Endodermal cell (in vitro differentiated cells): ENCODE results near the gene LRRC45. TPM values are rescaled to one million over a fixed set of nuclear protein-coding genes. Genes with fewer than 3 reads are reported as not detected.
A peak's percentile ranks its signal among the peaks of the same experiment; 100 is the strongest.

Experiments used
- DNase-seq: peaks from one replicate; pipeline ENCODE4 v3.0.0-alpha.2; 2017
- H3K27ac ChIP-seq: 2 replicates; pipeline ENCODE4 v1.5.1; 2013; ENCODE audit warnings: mild to moderate bottlenecking, low read depth, low read length, moderate library complexity
- H3K27me3 ChIP-seq: 2 replicates; pipeline ENCODE4 v1.6.1; 2013; ENCODE audit warnings: mild to moderate bottlenecking, low read length, moderate library complexity; ENCODE audit not compliant: insufficient read depth, control insufficient read depth, poor library complexity, severe bottlenecking
- H3K36me3 ChIP-seq: 2 replicates; pipeline ENCODE4 v1.7.0; 2013; ENCODE audit warnings: mild to moderate bottlenecking, low read length, moderate library complexity; ENCODE audit not compliant: control insufficient read depth, insufficient read depth
- H3K4me1 ChIP-seq: one replicate; pipeline ENCODE4 v1.7.0; 2013; ENCODE audit warnings: low read length; ENCODE audit not compliant: control insufficient read depth, insufficient read depth
- H3K4me3 ChIP-seq: 2 replicates; pipeline ENCODE4 v1.5.1; 2013; ENCODE audit warnings: mild to moderate bottlenecking, low read length, moderate library complexity
- H3K9ac ChIP-seq: 2 replicates; pipeline ENCODE4 v1.6.1; 2013; ENCODE audit warnings: mild to moderate bottlenecking, low read length, moderate library complexity; ENCODE audit not compliant: poor library complexity, severe bottlenecking; ENCODE audit errors: extremely low read depth
- H3K9me3 ChIP-seq: 2 replicates; pipeline ENCODE4 v1.6.1; 2013; ENCODE audit warnings: mild to moderate bottlenecking, low read length, moderate library complexity; ENCODE audit not compliant: control insufficient read depth
- H3K27ac Mint-ChIP-seq: 2 replicates; pipeline ENCODE4 v1.8.0; 2020; ENCODE audit warnings: mixed read lengths
- H3K27me3 Mint-ChIP-seq: 2 replicates; pipeline ENCODE4 v1.8.0; 2021; ENCODE audit warnings: mild to moderate bottlenecking, mixed read lengths; ENCODE audit not compliant: insufficient read depth
- H3K36me3 Mint-ChIP-seq: 2 replicates; pipeline ENCODE4 v1.8.0; 2020; ENCODE audit warnings: low read depth, mixed read lengths
- H3K4me1 Mint-ChIP-seq: 2 replicates; pipeline ENCODE4 v1.8.0; 2020; ENCODE audit warnings: mixed read lengths
- H3K4me3 Mint-ChIP-seq: 2 replicates; pipeline ENCODE4 v1.8.0; 2020; ENCODE audit warnings: mild to moderate bottlenecking, moderate library complexity, mixed read lengths
- H3K9me3 Mint-ChIP-seq: 2 replicates; pipeline ENCODE4 v1.8.0; 2020; ENCODE audit warnings: mild to moderate bottlenecking, mixed read lengths
- WGBS, 2 experiments: methylation state at CpG; one replicate each; pipeline versions ENCODE4 v1.1.5 to v1.1.7; 2013; ENCODE audit warnings: missing lambda C conversion rate in 2 of 2, mixed read lengths in 1 of 2; ENCODE audit not compliant: insufficient coverage in 1 of 2, insufficient read length in 1 of 2; 5-methylcytosine and 5-hydroxymethylcytosine counted together
- total RNA-seq, 2 donors: library from RNA; stranded (reverse); fragmentation: NEBNext Ultra II Directional in 1 of 2; extraction: Animal tissue kit (Norgen Biotek cat#: 25700) in 1 of 2; gene quantifications; 2 replicates in 1 of 2; 3 replicates in 1 of 2; pipeline ENCODE4 v1.2.1, GENCODE V29; 2021
- TF ChIP-seq, protein P1 (sequence below): fragments of 200-600 bp; sonication (generic); conservative IDR thresholded peaks from 2 replicates; pipeline ENCODE4 v1.5.0; 2021; ENCODE audit warnings: antibody characterized with exemption, mild to moderate bottlenecking

Gene LRRC45
- total RNA-seq, 2 donors from 2014 or later = 35.1 to 38.9 TPM

DNA sequence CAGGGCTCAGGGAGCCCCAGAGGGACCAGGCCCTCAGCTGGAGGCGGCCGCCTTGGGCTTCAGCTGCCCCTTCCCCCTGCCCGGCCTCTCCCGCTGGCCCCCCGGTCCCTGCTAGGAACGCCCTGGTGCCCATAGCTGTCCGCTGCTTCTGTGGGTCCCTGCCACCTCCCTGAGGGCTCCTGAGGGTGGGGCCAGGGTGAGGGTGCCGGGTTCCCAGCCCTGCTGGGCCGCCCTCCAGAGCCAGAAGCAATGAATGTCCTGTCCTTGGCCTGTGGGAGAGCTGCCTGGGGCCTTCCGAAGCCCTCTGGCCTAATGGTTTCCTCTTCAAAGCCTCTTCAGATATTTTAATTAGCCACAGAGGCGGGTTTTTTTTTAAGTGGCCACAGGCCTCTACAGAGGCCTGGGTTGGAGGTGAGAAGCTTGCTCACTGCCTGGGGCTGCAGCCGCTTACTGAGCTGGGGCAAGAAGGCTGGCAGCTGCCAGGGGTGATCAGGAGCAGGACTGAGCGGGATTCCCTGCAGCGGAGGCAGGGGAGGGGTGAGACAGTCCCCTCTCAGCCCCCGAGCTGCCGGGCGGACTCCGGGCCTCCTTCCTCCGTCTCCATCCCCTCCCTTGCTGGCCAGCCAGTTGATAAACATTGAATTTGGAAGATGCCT is 10.3 kb upstream of the LRRC45 start:
- H3K27me3 ChIP-seq = no peaks in the 10 kb centered on the region
- no peak overlapping the region for H3K9ac ChIP-seq
- no peak overlapping the region for H3K4me3 ChIP-seq
- H3K36me3 ChIP-seq = no peaks in the 10 kb centered on the region
- Mint-ChIP-seq H3K27me3 (no peaks in the 10 kb centered on the region), H3K4me1 (no peaks in the 10 kb centered on the region), H3K36me3 (peaks cover 2% of the 10 kb centered on the region), H3K4me3 (no peak overlapping the region), H3K27ac (no peak overlapping the region), H3K9me3 (no peaks in the 10 kb centered on the region)
- peak overlapping the region; percentile 81 for H3K27ac ChIP-seq
- no peak for DNase-seq
- H3K4me1 ChIP-seq = no peaks in the 10 kb centered on the region
- no peaks in the 10 kb centered on the region for H3K9me3 ChIP-seq
- TF ChIP-seq, protein P1, sequence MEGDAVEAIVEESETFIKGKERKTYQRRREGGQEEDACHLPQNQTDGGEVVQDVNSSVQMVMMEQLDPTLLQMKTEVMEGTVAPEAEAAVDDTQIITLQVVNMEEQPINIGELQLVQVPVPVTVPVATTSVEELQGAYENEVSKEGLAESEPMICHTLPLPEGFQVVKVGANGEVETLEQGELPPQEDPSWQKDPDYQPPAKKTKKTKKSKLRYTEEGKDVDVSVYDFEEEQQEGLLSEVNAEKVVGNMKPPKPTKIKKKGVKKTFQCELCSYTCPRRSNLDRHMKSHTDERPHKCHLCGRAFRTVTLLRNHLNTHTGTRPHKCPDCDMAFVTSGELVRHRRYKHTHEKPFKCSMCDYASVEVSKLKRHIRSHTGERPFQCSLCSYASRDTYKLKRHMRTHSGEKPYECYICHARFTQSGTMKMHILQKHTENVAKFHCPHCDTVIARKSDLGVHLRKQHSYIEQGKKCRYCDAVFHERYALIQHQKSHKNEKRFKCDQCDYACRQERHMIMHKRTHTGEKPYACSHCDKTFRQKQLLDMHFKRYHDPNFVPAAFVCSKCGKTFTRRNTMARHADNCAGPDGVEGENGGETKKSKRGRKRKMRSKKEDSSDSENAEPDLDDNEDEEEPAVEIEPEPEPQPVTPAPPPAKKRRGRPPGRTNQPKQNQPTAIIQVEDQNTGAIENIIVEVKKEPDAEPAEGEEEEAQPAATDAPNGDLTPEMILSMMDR = no peak
- 81 to 88% methylated on average over 8 to 19 of the region's 19 CpGs for WGBS, 2 experiments

DNA sequence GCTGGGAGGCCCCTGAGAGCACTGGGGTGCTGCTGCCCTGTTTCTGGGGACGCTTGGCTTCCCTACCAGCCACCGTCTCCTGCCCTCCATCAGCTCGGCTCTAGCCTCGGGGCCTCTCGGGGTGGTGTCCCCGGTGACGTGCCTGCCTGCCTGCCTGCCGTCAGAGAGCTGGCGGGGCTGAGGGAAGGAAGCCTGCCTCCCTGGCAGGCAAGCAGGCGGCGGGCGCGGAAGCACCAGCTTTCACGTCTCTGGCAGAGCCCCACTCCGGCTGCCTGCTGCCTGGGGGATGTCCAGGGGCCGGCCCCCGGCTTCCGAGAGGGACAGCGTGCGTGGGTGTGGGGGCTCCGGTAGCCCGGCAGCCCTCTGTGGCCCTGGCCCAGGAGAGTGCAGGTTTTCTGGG is 9.8 kb upstream of the LRRC45 start:
- H3K9me3 ChIP-seq = no peaks in the 10 kb centered on the region
- peaks cover 2% of the 10 kb centered on the region for H3K36me3 ChIP-seq
- H3K27me3 ChIP-seq = no peaks in the 10 kb centered on the region
- no peaks in the 10 kb centered on the region for H3K4me1 ChIP-seq
- Mint-ChIP-seq H3K36me3 (peaks cover 2% of the 10 kb centered on the region), H3K27ac (no peak overlapping the region), H3K9me3 (no peaks in the 10 kb centered on the region), H3K27me3 (no peaks in the 10 kb centered on the region), H3K4me1 (no peaks in the 10 kb centered on the region), H3K4me3 (no peak overlapping the region)
- no peak overlapping the region for H3K9ac ChIP-seq
- H3K4me3 ChIP-seq = no peak overlapping the region
- no peak for DNase-seq
- 82 to 94% methylated on average over 6 to 22 of the region's 22 CpGs for WGBS, 2 experiments
- TF ChIP-seq, protein P1 = no peak
- peak overlapping the region; percentile 81 for H3K27ac ChIP-seq

DNA sequence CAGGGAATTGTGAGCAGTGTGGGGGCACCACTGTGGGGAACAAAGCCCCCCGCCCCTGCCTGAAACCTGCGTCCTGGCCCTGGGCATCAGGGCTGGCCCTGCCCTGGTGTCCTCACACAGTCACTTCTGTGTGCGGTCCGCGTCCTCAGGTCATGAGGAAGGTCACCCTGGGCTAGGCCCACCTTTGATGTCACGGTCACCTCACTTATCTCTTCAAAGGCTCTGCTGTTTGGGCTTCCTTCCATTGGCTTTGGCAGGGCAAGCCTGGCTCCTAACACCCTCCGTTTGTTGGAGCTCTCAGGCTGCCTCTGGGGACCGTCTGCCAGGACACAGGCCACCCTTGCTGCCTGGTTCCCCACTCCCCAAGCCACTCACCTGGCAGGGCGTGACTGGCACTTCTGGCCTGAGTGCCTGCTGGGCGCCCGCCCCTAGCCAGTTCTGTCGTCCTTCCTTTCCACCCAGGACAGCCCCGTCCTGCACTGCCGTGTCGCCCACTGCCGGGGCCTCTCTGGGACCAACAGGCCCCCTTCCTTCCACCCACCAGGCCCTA is 9.3 kb upstream of the LRRC45 start:
- no peaks in the 10 kb centered on the region for H3K9me3 ChIP-seq
- Mint-ChIP-seq H3K36me3 (peaks cover 7% of the 10 kb centered on the region), H3K27ac (no peak overlapping the region), H3K4me1 (no peaks in the 10 kb centered on the region), H3K4me3 (no peak overlapping the region), H3K9me3 (no peaks in the 10 kb centered on the region), H3K27me3 (no peaks in the 10 kb centered on the region)
- H3K4me3 ChIP-seq = no peak overlapping the region
- no peak overlapping the region for H3K9ac ChIP-seq
- TF ChIP-seq, protein P1 = no peak
- WGBS, 2 experiments = 90 to 95% methylated on average over 16 of the region's 16 CpGs
- no peaks in the 10 kb centered on the region for H3K4me1 ChIP-seq
- H3K27ac ChIP-seq = no peak overlapping the region
- no peak for DNase-seq
- H3K27me3 ChIP-seq = no peaks in the 10 kb centered on the region
- H3K36me3 ChIP-seq = peaks cover 7% of the 10 kb centered on the region
